Fibroblast of pulmonary artery (primary cell): ENCODE results near the gene PRDM8.
"Not testable (repeated sequence)": the region's sequence is repeated elsewhere in the genome, so short reads cannot be mapped to it uniquely, and the experiment has no call there.

Source experiments
- DNase-seq: peaks from one replicate; pipeline ENCODE4 v3.0.0-alpha.2; 2010; ENCODE audit warnings: low read depth
- H3K4me3 ChIP-seq: replicated peaks from 2 replicates; pipeline ENCODE4 v1.5.1; 2011; ENCODE audit warnings: low read depth, mild to moderate bottlenecking, control low read depth, low read length, moderate library complexity
- CTCF ChIP-seq: IDR thresholded peaks from 2 replicates; pipeline ENCODE4 v1.5.1; 2011; ENCODE audit warnings: mild to moderate bottlenecking, control low read depth, low read length, inconsistent platforms; ENCODE audit errors: missing control alignments

The PRDM8 gene

DNA sequence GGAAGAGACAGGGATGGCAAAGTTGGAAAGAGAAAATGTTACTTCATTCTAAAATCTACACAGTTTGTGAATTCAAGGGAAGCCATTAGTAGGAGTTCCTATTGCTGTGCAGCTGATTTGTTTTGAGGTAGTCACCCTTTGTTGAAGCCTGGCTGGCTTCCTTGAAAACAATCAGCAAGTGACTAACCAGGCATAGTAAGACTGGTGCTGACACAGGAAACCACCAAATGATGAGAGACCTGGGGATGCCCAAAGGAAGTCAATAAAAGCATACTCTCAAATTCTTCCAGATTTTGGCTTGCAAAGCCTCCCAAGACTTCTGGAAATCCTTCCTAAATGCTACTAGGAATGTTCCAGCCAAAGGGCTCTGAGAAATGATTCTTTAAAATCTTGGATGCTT is 23.9 kb upstream of the PRDM8 start:
- peak; percentile 69 for DNase-seq
- no peak for TF ChIP-seq CTCF
- no peak overlapping the region for H3K4me3 ChIP-seq

DNA sequence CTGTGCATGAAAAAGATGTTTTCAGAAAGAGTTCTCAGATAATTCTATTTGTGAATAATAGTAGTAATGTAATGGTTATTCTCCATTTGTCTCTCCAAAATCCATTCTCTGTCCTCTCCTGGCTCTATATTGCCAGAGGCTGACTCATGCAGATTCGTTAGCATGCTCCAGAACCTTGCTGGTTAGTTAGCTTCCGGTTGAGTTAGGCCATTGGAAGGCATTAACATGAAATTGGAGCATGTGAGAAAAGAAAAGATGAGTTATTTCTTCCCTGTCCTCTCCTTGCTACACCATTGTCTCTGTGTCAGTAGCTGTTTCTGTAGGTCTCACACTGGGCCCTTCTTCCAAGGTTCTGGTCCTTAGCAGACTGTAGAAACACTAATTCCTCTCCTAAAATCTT is 23.5 kb upstream of the PRDM8 start:
- peak; percentile 31 for DNase-seq
- no peak overlapping the region for H3K4me3 ChIP-seq

GRCh38 chr4:80177793-80178192 is 19.5 kb upstream of the PRDM8 start:
- H3K4me3 ChIP-seq, DNase-seq: not testable (repeated sequence)

More for the DNA sequence above, 23.5 kb upstream of the PRDM8 start:
- TF ChIP-seq CTCF = no peak

- no peak for TF ChIP-seq CTCF
- no peak for DNase-seq
- no peak overlapping the region for H3K4me3 ChIP-seq
These were observed 18.3 kb upstream of the PRDM8 start for GRCh38 chr4:80178964-80179363.

DNA sequence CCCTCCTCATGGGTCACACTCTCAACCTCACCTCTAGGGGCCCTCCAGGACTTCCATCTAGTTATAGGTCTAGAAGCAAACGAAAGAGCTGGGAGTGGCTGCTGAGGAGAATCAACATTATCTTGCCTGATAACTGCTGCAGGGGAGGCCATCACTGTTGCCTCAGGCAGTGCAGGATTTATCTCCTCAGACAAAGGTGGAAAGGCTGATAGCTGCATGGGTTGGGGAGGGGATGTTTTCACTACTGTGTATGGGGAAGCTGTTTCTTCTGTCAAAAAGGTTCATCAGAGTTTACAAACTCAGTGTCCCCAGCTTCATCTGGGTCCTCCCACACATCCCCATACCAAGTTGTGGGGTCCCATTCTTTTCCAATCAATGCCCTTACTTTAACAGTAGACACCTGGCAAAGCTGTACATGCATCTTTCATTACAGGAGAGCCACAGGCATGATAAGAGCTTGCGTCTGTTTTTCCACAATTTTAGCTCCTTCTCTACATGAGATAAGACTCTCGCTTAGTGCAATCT is 17.6 kb upstream of the PRDM8 start:
- H3K4me3 ChIP-seq = no peak overlapping the region
- DNase-seq = no peak
- TF ChIP-seq CTCF = no peak

DNA sequence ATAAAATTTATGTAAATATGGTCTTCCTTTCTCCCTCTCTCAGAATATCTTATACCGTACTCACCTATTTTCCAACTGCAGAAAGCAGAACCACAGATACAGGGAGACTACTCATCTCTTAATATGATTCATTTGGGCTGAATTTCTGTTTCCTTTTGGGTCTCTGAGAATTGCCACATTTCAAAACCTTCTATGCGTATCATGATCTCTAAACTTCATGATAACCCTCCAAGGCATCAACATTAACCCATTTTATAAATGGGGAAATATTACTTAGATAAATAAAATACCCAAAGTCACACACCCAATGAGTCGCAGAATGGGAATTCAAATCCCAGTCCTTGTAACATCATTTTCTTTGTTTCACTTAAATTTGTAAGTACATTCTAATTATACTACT is 16.6 kb upstream of the PRDM8 start:
- DNase-seq = no peak
- H3K4me3 ChIP-seq = no peak overlapping the region
- TF ChIP-seq CTCF = no peak

DNA sequence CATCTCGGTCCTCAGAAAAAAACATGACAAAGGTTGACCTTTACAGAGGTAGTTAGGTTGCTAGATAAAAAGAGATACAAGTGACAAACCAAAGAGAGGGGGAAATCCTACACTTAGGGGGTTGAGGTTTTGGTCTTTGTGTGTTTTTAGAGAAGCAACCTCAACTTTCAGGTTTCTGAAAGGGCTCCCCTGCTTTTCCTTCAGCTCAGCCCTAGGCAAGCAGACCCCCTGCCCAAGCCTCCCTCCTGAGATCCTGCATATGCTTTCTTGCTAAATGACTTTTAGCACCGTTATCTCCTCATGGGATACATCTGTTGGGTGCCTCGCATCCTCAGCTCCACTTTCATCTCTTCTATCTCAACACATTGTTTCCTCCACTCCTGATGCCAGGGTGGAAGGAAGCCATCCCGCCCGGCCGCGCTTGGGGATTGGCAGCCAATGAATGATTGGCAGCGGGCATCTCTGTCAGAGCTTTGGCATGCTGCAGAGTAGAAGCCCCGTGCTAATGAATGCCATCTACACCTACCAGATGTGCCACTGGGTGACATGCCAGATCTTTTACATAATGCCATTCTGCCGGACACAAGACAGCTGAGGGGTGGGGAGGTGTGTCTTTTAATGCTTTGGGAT is 15.0 kb upstream of the PRDM8 start:
- no peak overlapping the region for H3K4me3 ChIP-seq
- TF ChIP-seq CTCF = no peak
- DNase-seq = no peak
